ENCODE data around the gene TFF3.

DNA sequence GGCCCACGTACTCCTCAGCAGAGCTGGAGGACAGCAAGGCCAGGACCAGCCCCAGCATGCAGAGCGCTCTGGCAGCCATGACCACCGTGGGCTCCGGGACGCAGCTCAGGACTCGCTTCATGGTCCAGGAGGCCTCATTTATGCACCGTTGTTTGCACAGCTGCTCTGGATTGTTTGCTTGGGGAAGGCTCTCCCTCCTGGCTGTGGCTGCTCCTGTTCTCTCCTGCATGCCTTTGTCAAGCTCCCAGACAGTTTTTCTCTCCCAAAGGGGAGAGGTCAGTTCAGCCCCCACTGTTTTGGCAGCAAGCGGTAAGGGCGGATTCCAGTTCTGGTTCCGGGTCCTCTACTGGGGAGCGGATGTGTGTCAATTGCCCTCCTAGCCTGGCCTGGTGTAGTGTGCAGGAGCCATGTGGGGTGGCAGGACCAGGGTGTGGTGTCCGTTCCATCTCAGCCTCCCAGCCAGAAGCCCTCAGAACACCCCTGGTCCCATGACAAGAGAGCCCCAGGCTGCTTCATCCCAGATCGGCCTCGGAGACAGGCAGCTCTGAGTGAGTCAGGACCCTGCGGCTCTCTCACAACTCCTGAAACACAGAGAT is at the start of gene TFF3:
- TF ChIP-seq POLR2A (IDR thresholded peaks at IDR 0.05; ENCODE audit: low read length) (no peak), GATA1 (IDR thresholded peaks at IDR 0.05; ENCODE audit: low read depth, low read length) (no peak)

Data from erythroblast (primary cell).